Thoracic aorta (tissue), 2 donors: ENCODE data around the gene CAMK2B. TPM values are rescaled to one million over a fixed set of nuclear protein-coding genes. Genes with fewer than 3 reads are reported as not detected.
A peak's percentile ranks its signal among the peaks of the same experiment; 100 is the strongest.

ENCODE experiments used
- ATAC-seq: fragments of 150-250 bp; one replicate; pipeline ENCODE4 v1.8.0; 2017; ENCODE audit warnings: low read depth; ENCODE audit not compliant: insufficient number of reproducible peaks, low FRiP score
- DNase-seq: peaks from one replicate; pipeline ENCODE4 v3.0.0-alpha.2; 2020; ENCODE audit warnings: low spot score
- H3K27ac ChIP-seq, 2 donors: fragments of 200-600 bp; sonication (generic); 1 replicate in 1 of 2; 2 replicates in 1 of 2; pipeline ENCODE4 v1.5.1; 2016; ENCODE audit warnings: mild to moderate bottlenecking in 2 of 2, moderate library complexity in 2 of 2
- H3K27me3 ChIP-seq: fragments of 200-600 bp; sonication (generic); replicated peaks from 2 replicates; pipeline ENCODE4 v1.6.0; 2016; ENCODE audit warnings: mild to moderate bottlenecking; ENCODE audit not compliant: insufficient read depth
- H3K36me3 ChIP-seq: fragments of 200-600 bp; sonication (generic); one replicate; pipeline ENCODE4 v1.5.1; 2016
- H3K4me1 ChIP-seq, 2 donors: fragments of 200-600 bp; sonication (generic); 1 replicate in 1 of 2; 2 replicates in 1 of 2; pipeline versions ENCODE4 v1.5.1 to v1.6.0; 2016; ENCODE audit warnings: low read depth in 2 of 2, mild to moderate bottlenecking in 1 of 2; ENCODE audit not compliant: control insufficient read depth in 1 of 2
- H3K4me3 ChIP-seq: fragments of 200-600 bp; sonication (generic); 2 replicates; pipeline ENCODE4 v1.5.1; 2016; ENCODE audit warnings: mild to moderate bottlenecking
- H3K9me3 ChIP-seq: fragments of 200-600 bp; sonication (generic); 2 replicates; pipeline ENCODE4 v1.5.1; 2016
- total RNA-seq, 2 donors: library from RNA; depleted of rRNA; stranded (reverse); fragments of >200 nt; gene quantifications; one replicate each; pipeline versions ENCODE4 v1.1.0 to v1.2.3, GENCODE V29; 2016
- TF ChIP-seq, protein P1 (sequence below): fragments of 200-600 bp; sonication (generic); IDR thresholded peaks from one replicate; pipeline ENCODE4 v1.5.1; 2019; ENCODE audit warnings: antibody characterized with exemption

Gene CAMK2B
- total RNA-seq, 2 donors from 2014 or later, result 1.5 to 2.8 TPM

DNA sequence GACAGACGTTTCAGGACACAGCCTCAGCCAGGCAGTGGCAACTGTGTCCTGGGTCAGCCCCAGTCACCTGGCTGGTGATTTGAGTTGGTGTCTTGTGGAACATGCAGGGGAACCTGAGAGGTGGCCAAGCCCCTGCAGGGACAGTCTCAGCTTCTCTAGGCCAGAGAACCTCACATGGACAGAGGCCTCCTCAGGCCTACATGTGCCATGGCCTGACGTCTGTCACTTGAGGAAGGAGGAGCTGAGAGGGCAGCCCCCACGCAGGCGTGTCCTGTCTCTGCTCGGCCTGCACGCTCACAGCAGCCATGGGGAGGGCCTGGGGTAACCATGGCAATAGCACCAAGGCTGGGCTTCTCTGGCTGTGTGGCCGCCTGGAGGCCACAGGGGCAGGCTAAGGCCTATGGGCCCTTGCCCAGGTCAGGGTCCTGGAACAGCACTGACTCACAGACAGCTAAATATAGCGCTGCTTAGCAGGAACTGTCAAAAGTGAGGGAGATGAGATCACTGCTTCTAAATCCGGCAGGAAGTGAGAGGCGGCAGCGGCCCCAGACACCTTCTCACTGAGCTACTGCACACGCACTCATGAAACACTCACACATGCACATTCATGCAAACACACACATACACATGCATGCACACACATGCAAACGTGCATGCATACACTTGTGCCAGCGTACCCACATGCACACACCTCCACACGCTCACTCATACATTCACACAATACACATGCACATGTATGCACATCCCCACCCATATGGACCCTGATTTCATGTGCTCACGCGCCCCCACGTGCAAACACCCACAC is 67.6 kb downstream of the CAMK2B start:
- Histone ChIP-seq H3K4me1 (peaks cover 29 to 49% of the 10 kb centered on the region in 2 donors), H3K36me3 (no peaks in the 10 kb centered on the region), H3K9me3 (no peaks in the 10 kb centered on the region), H3K4me3 (no peak overlapping the region), H3K27ac (peak overlapping the region; percentile 96 to 98), H3K27me3 (no peaks in the 10 kb centered on the region)
- DNase-seq, result peak; percentile 77
- peak; percentile 83 for ATAC-seq
- TF ChIP-seq, protein P1, sequence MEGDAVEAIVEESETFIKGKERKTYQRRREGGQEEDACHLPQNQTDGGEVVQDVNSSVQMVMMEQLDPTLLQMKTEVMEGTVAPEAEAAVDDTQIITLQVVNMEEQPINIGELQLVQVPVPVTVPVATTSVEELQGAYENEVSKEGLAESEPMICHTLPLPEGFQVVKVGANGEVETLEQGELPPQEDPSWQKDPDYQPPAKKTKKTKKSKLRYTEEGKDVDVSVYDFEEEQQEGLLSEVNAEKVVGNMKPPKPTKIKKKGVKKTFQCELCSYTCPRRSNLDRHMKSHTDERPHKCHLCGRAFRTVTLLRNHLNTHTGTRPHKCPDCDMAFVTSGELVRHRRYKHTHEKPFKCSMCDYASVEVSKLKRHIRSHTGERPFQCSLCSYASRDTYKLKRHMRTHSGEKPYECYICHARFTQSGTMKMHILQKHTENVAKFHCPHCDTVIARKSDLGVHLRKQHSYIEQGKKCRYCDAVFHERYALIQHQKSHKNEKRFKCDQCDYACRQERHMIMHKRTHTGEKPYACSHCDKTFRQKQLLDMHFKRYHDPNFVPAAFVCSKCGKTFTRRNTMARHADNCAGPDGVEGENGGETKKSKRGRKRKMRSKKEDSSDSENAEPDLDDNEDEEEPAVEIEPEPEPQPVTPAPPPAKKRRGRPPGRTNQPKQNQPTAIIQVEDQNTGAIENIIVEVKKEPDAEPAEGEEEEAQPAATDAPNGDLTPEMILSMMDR, result peak; percentile 22

DNA sequence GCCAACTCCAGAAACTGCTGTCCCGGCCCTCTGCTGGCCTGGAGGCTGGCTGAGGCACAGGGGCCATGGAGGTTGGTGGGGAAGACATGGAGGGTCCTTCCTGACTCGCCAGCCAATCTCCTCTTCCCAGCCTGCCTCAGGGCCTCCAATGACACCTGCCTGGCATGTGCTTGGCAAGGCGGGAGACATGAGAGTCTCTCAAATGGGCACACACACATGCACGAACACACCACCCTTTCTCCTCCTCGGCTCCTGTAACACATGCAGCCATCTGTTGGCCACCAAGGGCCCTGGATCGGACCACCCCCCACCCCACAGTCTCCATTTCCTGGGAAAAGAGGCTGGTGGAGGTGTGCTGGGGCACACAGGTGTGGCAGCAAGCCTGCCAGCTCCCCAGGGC is 68.2 kb downstream of the CAMK2B start:
- H3K27me3 ChIP-seq, result no peaks in the 10 kb centered on the region
- TF ChIP-seq, protein P1, result no peak
- H3K36me3 ChIP-seq, result no peaks in the 10 kb centered on the region
- peak overlapping the region; percentile 96 to 98 for H3K27ac ChIP-seq
- no peak for DNase-seq
- no peaks in the 10 kb centered on the region for H3K9me3 ChIP-seq
- no peak overlapping the region for H3K4me3 ChIP-seq
- ATAC-seq, result no peak
- H3K4me1 ChIP-seq, result peaks cover 29 to 49% of the 10 kb centered on the region in 2 donors

DNA sequence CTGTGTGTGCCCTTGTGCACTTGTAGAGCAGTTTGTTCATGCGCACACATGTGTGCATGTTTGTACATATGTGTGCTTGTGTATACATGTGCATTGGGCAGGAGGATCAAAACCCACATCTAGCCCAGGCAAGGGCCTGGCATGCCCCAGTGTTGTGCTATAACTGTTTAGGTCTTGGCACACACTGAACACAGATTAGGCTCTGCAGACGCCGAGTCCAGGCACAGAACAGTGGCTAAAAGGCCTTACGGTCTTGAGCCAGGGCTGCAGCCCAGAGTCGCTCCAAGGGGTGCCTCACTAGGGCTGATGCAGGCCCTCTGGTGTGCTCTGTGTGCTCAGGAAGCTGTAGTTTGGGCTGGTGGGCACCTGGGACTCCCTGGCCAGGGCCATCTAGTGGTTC is 68.9 kb downstream of the CAMK2B start:
- no peak for DNase-seq
- TF ChIP-seq, protein P1, result no peak
- Histone ChIP-seq H3K9me3 (no peaks in the 10 kb centered on the region), H3K27me3 (no peaks in the 10 kb centered on the region), H3K36me3 (no peaks in the 10 kb centered on the region), H3K27ac (peak overlapping the region; percentile 96 to 98), H3K4me1 (peaks cover 29 to 49% of the 10 kb centered on the region in 2 donors), H3K4me3 (no peak overlapping the region)
- ATAC-seq, result no peak

DNA sequence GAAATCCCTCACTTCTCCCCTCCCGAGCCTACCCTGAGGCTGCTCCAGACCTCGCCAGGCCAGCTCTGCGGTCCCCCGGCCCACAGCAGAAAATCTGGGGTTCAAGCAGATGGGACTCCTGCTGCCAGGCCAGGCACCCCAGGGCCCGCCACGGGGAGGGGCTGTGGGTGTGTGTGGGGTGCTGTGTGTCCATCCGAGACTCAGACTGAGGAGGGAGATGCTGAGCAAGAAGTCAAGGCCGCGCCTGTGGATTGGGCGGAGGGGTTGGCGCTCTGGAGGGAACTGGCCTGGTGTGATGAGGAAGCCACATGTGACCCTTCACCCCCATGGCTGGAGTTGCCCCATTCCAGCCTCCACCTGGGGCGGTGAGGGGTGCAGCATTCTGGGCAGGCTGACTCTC is 73.5 kb downstream of the CAMK2B start:
- TF ChIP-seq, protein P1, result no peak
- no peak overlapping the region for H3K4me3 ChIP-seq
- DNase-seq, result no peak
- H3K9me3 ChIP-seq, result no peaks in the 10 kb centered on the region
- no peaks in the 10 kb centered on the region for H3K36me3 ChIP-seq
- no peak overlapping the region for H3K27ac ChIP-seq
- no peaks in the 10 kb centered on the region for H3K27me3 ChIP-seq
- peaks cover 0 to 13% of the 10 kb centered on the region in 2 donors for H3K4me1 ChIP-seq
- no peak for ATAC-seq

DNA sequence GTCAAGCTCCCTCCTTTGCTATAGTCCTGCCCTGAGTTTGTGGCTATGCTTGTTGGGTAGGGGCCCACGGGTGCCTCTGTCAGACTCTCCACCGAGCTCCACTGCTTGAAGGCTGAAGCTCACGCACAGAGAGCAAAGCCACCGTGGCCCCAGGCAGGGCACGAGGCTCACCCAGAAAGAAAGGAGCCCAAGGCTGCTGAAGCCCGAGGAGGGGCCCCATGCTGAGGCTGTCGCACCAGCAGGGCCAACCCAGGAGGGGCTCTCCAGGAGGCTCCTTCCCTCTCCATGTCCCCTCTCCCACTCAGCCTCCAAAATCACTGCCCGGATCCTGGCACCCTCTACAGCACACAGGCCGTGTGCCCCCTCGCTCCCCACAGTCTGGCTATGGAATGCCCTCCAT is 74.1 kb downstream of the CAMK2B start:
- TF ChIP-seq, protein P1, result no peak
- ATAC-seq (no peak), DNase-seq (no peak)
- H3K27ac ChIP-seq, result no peak overlapping the region
- no peaks in the 10 kb centered on the region for H3K9me3 ChIP-seq
- no peak overlapping the region for H3K4me3 ChIP-seq
- peaks cover 0 to 7% of the 10 kb centered on the region in 2 donors for H3K4me1 ChIP-seq
- H3K36me3 ChIP-seq, result no peaks in the 10 kb centered on the region
- H3K27me3 ChIP-seq, result no peaks in the 10 kb centered on the region
